HG03342 (cell line): ENCODE measurements around the gene ALX4.
A peak's percentile ranks its signal among the peaks of the same experiment; 100 is the strongest.

Source experiments
- ATAC-seq: cut with Tn5 transposase; IDR thresholded peaks from one replicate; pipeline ENCODE4 v1.9.1; 2021; ENCODE audit warnings: mild to moderate bottlenecking, moderate library complexity; ENCODE audit not compliant: unreplicated experiment

ALX4 gene

DNA sequence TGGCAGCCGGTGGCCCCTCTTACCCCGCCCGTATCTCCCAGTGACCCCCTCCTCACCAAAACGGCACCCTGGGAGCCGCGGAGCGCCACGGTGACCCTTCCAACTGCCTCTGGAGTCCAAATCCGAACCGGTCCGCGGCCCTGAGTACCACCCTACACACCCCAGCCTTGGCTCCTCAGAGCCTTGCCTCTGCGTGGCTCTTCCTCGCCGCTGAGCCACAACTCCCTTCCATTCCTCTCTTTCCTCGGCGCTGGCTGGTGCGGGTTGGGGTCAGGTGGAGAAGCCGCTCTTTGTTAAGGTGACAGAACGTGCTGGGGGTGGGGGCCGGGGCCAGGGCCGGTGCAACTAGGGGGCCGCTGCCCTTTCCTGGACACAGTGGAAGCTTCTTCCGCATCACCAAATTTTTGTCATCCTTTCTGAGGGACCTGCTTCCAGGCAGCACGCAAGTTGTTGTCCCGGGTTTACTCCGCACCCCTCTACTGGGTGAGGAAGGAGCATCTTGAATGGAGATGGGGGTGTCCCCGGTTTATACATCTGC is 6.5 kb downstream of the ALX4 start:
- ATAC-seq, result no peak

DNA sequence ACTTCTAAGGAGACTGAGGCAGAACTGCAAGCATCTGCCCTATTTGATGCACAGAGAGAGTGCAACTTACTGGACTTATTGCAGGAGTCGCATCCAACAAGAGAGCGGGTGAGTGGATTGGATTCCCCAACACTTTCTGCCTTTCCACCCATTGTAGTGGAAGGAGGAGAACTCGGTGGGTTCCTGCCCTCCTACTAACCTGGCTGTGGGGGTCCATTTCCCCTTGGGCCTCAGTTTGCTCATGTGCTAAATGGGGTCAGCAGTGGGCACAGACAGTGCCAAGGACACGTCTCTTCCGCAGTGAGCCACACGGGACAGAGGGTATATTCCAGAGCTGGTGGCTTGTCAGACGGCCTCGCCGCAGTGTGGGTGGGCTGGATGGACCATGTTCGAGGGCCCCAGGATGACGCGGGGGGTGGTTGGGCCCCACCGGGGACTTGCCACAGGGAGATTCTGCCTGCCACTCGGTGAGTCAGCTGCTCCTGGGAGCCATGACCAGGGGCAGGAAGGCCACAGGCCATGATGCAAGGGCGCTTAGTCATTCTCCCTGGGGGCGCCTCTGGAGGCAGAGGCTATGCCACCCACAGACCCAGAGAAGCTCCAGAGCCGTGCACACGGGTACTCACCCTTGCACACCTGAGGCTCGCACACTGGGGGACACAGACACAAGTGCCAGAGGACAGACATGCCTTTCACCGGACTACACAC is 8.2 kb downstream of the ALX4 start:
- no peak for ATAC-seq

DNA sequence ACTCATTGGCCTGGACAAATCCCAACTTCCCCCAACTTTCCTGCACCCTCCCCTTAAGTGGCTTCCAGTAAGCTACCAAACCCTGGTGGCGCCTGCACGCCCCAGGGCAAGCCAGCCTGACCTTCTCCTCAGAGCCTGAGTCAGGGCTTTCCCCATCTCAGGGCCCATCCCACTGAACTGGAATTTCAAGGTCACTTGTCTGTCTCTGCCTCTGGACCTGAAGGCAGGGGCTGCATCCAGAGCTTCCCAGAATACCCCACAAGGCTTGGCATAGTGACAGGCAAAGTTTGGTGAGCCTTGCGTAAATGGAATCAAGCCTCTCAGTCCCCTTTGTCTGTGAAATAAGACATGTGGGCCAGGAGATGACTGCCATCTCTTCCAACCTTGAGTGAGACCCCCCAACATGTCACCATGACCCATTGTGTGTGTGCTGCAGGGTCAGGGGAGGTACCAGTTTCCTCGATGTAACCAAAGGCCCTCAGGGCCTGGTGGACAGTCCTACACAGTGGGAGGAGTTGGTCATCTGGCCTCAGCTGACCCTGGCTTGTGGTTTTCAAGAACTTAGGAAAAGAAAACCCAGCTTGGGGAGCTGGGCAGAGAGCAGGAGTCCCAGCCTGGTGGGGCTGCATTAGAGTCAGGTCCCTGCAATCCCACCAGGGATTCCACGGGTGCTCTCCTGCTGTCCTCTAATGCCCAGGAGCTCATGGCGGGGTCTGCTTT is 8.9 kb downstream of the ALX4 start:
- no peak for ATAC-seq

DNA sequence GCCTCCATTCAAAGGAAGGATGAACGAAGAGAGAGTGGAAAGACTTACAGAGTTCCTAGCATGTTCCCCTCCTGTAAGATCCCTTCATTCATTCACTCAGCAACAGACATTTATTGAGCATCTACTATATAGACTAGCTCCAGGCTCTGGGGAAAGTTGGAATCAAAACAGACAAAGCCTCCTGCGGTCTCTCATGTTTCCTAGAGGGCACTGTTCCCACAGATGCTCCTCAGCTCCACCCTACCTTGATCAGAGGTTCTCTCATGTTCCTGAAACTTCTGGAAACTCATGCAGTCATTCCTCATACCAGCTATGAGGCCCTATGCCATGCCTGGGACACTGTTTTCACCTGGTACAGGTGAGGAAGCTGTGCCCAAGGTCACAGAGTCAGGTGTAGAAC is 11.1 kb downstream of the ALX4 start:
- no peak for ATAC-seq

DNA sequence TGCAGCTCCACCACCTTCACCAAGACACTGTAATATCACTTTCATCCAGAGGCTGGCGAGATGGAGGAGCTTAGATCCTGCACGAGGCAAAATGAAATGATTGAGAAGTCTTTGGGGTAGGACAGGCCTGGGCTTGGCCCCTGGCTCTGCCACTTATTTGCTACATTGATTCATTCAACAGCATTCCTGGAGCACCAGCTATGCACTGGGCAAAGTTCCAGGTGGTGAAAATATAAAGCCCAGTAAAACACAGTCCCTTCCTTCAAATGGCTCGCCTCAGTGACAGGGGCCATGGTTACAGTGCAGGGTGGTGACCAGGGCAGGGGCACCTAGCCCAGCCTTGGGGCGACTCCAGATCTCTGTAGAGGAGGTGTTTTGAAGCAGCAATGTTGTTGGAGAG is 19.7 kb downstream of the ALX4 start:
- ATAC-seq, result no peak

DNA sequence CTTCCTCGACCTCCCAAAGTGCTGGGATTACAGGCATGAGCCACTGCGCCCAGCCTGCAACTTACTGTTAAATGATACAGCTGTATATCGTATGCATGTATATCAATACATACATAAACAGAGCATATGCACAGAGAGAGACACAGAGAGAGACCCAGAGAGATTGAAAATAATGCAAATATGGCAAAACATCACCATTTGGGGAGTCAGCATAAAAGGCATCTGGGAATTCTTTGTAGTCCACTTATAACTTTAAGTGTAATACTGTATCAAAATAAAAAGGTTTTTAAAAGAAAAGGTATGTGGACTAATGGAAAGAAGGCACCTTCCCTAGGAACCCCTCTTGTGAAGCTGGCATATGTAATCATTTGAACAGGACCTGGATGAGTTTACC is 21.8 kb downstream of the ALX4 start:
- ATAC-seq, result no peak

DNA sequence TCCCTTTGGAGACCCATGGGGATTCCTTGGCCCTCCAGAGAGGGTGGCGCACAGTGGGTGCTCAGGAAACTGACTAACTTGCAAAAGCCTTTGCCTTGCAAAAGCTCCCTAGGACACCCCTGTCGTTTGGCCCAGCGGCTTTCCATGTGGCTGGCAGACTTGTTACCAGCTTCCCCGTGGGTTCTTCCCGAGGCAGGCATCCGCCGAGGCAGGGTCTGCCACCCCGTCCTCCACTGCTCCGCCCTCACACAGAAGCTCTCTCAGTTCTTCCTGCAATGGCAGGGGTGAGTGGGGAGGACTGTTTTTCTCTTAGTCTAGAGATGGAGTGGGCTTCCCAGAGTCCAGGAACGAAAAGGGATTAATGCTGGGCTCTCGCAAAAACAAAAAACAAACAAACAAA is 23.0 kb downstream of the ALX4 start:
- ATAC-seq, result no peak

DNA sequence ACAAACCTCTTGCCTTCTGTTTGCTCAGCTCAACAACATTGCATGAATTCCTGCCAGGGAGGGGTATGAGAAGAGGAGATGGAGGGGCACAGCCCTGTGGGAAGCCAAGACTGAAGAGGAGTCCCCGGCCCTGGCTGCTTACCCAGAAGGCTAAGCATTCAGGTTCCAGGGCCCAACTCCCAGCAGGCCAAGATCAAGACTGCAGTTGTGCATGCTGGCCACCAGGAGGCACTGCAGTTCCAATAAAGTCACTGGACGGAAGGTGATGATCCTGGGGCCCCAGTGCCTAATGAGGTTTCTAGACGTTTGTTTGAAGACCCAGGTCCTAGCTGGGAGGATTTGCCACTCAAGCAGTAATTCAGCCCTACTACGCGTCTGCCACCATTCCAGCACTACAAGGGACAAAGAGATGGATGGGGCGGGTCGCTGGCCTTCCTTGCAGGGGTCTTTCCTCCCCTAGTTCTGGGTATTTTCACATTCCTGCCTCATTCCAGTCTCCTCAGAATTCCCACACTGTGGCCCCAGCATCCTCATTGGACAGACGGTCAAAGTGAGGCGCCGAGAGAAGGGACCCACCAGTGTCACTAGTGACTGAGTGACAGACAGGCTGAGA is 23.6 kb downstream of the ALX4 start:
- peak; percentile 70 for ATAC-seq

DNA sequence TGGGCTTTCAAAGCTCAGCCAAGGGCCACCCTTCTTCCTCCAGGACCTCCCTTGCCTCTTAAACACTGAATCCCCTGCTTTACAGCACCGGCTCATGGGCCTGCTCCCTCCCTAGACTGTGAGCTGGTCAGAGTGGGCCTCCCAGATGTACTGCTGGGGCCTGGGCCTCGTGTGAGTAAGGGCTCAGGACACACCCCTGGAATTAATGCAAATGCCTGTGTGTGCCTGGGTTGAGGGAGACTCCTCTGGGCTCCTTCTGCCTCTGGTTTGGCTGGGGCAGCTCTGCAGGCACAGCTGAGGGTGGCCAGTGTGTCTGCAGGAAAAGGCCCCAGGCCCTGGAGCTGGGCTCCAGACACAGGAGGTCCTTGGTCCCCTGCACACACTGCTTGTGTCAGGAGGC is 24.2 kb downstream of the ALX4 start:
- ATAC-seq, result no peak

DNA sequence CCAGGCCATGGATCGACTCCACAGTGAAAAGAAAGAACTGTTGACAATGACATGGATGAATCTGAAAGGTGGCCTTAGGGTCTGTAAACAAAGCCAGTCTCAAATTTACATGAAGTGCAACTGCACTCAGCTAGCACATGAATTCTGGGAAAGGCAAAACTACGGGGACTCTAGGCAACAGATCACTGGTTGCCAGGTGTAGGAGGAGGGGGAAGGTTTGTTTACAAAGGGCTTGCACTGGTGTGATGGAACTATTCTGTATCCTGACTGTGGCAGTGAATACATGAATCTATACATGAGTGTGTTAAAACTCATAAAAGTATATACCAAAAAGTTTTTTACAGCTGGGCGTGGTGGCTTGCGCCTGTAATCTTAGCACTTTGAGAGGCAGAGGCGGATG is 27.3 kb downstream of the ALX4 start:
- no peak for ATAC-seq

DNA sequence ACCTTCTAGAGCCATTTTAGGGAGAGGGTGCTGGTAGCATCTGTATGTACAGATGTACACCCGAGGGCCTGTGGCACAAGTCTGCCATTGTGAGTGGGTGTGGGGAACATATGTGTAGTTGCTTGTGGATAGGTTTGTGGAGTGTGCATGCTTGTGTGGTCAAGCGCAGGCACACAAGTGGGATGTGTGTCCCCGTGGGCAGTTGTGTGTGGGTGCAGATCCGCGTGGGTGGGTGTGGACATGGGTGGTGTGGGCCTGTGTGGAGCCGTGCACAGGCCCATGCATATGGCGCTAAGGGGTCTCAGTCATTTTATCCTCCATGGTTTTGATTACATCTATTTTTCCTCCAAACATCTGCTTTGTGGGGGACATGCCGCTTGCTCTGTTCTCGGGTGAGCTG is 28.8 kb downstream of the ALX4 start:
- no peak for ATAC-seq

DNA sequence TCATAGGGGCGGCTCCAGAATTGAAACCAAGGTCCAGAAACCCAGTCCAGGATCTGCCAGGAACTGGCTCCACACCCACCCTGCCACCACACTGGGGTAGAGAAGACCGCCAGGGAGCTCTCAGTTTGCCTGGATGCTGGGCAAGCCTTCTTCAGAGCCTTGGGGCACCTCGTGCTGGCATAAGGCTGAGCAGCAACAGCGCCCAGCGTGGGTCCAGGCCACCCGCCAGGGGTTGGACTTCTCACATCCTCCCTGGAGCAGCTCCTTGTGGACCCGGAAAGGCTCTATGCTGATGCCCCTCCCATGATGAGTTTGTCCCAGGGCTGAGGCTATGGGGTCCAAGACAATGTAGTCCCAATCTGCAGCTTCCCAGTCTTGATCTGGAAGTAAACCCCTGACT is 29.7 kb downstream of the ALX4 start:
- ATAC-seq, result no peak

DNA sequence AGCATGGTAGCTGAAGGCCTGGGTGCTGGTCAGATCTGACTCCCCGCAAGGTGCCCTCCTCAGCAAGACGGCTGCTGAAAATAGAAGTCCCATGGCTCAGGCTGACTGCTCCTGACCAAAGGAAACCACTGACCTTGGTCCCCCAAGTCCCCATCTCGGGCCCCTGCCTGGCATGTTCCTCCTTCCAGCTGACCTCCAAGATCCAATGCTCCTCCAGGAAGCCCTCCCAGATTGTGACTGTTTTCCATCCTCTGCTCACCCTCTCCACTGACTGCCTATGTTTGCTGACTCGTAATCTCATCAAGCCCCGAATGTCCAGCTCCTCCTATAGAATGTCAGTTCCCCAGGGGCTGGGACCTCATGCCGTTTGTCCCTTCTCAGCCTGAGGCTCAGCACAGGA is 30.5 kb downstream of the ALX4 start:
- no peak for ATAC-seq

DNA sequence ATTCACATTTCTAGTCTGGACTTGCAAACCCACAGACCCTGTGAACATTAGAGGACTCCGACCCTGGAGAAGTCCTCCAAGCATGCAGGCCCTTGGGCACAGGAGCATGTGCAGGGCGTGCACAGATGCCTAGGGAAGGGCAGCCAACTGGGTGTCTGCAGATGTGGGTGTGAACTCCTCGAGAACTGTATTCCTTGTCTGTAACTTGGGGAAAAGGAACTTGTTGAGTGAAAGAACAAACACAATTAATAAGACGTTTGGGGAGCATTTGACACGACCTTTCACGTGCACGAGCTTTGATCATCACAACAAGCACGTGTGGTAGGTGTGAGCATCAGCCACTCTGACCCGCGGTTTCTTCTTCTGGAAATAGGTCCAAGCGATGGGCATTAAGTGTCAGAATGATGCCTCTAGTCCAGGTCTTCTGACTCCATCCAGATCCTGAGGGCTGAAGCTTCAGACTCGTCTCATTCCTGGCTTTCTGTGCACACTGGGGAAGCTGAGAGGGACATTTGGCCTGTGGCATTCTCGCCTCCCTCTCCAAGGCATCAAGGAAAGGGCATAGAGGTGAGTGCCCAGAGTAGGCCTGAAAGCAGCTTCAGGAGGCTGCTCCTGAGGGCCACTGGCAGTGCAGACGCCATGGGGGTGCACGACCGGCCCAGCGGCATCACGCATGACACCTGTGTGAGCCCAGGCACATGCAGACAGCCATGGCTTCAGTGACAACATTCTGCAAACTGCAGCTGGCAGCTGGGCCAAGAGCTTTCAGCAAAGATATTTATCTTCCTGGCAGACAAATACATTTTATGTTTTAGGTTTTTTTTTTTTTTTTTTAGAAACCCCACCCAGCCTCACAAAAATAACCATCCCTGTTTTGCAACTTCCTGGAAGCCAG is 32.5 kb downstream of the ALX4 start:
- ATAC-seq, result no peak

DNA sequence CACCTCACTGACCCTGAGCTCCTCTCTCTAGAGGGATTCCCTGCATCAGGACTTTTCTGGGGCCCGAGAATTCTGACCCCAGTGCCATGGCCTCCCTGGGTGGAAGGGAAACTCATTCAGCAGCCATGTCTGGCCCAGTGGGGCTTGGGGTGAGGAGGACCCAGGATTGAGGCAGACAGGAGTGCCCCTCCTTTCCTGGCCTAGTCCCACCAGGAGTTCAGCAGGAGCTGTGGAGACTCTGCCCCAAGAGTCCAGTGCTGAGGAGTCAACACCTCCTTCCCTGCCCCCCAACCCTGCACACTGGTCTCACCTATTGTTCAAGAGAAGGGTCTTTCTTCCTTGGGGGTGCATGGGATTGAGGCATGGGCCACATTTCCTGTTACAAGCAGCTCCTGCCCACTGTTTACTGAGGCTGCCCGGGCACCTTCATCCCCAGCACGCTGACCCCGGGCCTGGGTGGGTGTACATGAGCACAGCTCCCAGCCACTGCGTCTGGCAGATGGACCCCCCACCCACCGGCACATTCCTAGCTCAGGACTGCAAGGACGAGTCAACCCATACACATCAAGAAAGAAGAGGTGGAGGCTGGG is 33.9 kb downstream of the ALX4 start:
- ATAC-seq, result no peak

DNA sequence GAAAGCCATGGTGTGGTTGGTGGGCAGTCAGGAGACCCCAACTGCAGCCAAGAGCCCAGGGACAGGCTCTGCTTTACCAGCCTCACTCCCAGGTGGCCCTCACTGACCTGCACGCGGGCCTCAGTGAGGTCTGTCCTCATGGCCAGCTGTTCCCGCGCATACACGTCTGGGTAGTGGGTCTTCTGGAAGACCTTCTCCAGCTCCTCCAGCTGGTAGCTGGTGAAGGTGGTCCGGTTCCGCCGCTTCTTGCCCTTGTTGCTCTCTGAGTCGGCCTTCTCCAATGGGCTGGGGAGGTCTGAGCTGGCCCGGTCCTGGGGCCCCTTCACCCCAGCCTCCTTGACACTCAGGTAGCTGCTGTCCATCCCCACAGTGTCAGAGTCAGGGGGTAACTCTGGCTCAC is 34.7 kb downstream of the ALX4 start:
- ATAC-seq, result no peak

DNA sequence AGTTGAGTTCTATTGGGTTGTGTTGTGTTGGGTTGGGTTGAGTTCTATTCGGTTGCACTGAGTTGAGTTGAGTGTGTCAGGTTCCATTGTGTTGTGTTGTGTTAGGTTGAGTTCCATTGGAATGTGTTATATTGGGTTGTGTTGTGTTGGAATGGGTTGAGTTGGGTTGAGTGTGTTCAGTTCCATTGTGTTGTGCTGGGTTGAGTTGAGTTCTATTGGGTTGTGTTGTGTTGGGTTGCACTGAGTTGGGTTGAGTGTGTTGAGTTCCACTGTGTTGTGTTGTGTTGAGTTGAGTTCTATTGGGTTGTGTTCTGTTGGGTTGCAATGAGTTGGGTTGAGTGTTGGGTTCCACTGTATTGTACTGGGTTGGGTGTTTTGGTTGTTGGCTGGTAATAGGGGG is 35.5 kb downstream of the ALX4 start:
- no peak for ATAC-seq

DNA sequence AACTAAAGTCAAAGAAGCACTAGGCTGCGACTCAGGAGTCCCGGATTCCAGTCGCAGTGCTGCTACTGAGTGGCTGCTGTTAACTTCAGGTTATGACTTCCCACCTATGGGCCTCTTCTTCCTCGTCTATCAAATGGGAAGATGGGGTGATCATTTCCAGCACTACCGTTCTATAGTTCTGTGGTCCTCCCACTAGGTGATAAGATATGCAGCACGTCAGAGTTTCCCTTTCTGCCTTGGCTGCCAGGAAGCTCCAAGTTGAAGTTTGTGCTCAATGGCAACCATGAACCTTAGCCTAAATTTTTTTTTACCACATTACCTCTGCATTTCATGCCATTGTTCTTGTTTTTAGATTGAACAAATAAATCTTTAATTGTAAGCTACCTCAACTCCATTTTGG is 38.7 kb downstream of the ALX4 start:
- no peak for ATAC-seq

DNA sequence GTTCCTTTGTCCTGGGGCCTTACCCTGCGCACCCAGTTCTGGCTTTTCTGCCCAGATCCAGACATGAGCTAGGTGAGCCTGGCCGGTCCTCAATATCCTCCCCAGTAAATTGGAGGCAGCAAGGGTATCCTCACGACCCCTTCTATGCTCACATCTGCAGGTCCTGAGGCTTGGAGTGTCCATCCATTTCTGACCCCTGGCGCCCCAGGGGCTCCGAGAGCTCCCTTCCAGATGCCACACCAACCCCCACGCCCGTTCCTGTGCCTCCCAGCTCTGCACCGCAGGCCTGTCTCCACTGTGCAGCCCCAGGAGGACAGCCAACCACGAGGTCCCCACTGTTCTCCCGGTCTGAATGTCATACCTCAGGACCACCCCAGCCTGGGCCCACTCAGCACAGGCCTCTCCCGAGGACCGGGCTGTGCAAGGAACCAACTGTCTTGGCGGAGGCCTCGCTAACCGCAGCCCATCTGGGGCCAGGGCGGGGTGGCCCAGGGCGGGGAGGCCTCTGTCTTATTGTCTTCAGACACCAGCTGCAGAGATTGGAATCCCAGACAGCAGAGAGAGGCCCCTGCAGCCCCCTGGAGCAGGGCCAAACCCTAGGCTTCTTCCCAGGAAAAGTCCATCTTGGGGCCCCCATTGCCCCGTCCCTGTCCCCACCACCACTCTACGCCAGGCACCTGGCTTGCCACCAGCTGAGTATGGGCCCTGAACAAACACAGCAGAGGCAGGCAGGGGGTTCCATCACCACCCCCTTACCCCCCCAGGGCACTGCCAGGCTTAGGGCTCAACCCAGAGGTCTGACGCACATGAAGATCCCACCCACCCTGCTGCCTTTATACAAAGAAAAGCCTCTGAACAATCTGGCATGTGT is 39.3 kb downstream of the ALX4 start:
- no peak for ATAC-seq
